ENCODE results near the gene BLVRA. TPM values are rescaled to one million over a fixed set of nuclear protein-coding genes. Genes with fewer than 3 reads are reported as not detected.

Gene BLVRA
- total and polyA plus RNA-seq, 10 of the 15 experiments (the other 5 are each of a cell fraction or from before 2014, with no cell fraction given): 63.3 to 198 (median 102) TPM

- TF ChIP-seq SKIL (IDR thresholded peaks at IDR 0.05; ENCODE audit: low read depth, poor library complexity, severe bottlenecking) (peak; percentile 73), GABPA (IDR thresholded peaks at IDR 0.05; ENCODE audit: low read depth) (0 out of 2 replicates have a peak, but pooled peaks have one; percentile 16), POLR2AphosphoS2 (IDR thresholded peaks at IDR 0.05; ENCODE audit: low read depth, low read length) (no peak), ATF7 (IDR thresholded peaks at IDR 0.05; ENCODE audit: low read depth) (peak; percentile 83), SMAD5 (IDR thresholded peaks at IDR 0.05; ENCODE audit: low read depth) (no peak), JUNB (IDR thresholded peaks at IDR 0.05) (peak; percentile 88), NR2F1 (conservative IDR thresholded peaks at IDR 0.05) (peak; percentile 50; the same call in 1 of the 2 replicates), KAT2A (conservative IDR thresholded peaks at IDR 0.05; ENCODE audit: control insufficient read depth, low read depth, low read length) (no peak), PML (IDR thresholded peaks at IDR 0.05; ENCODE audit: low read length) (no peak), EP300 (IDR thresholded peaks at IDR 0.05; ENCODE audit: borderline replicate concordance in 1 of 2, control insufficient read depth in 1 of 2, low read depth in 2 of 2, low read length in 2 of 2) (peak in 1 of 2 experiments; percentile 6; a peak in 1 of 4 replicates), POU2F2 (IDR thresholded peaks at IDR 0.05; ENCODE audit: borderline replicate concordance, low read depth, low read length) (no peak), RBBP5 (conservative IDR thresholded peaks at IDR 0.05) (no peak), LARP7 (IDR thresholded peaks at IDR 0.05) (no peak), SIN3A (IDR thresholded peaks at IDR 0.05; ENCODE audit: low read depth, low read length) (0 out of 2 replicates have a peak, but pooled peaks have one; percentile 38), SMC3 (IDR thresholded peaks at IDR 0.05; ENCODE audit: borderline replicate concordance, low read length) (no peak; the same call in 1 of the 2 replicates), JUND (IDR thresholded peaks at IDR 0.05; ENCODE audit: low read depth, low read length) (0 out of 2 replicates have a peak, but pooled peaks have one; percentile 12)
- TF ChIP-seq, protein P1, sequence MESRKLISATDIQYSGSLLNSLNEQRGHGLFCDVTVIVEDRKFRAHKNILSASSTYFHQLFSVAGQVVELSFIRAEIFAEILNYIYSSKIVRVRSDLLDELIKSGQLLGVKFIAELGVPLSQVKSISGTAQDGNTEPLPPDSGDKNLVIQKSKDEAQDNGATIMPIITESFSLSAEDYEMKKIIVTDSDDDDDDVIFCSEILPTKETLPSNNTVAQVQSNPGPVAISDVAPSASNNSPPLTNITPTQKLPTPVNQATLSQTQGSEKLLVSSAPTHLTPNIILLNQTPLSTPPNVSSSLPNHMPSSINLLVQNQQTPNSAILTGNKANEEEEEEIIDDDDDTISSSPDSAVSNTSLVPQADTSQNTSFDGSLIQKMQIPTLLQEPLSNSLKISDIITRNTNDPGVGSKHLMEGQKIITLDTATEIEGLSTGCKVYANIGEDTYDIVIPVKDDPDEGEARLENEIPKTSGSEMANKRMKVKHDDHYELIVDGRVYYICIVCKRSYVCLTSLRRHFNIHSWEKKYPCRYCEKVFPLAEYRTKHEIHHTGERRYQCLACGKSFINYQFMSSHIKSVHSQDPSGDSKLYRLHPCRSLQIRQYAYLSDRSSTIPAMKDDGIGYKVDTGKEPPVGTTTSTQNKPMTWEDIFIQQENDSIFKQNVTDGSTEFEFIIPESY (IDR thresholded peaks at IDR 0.05): no peak
- TF ChIP-seq, protein P2, sequence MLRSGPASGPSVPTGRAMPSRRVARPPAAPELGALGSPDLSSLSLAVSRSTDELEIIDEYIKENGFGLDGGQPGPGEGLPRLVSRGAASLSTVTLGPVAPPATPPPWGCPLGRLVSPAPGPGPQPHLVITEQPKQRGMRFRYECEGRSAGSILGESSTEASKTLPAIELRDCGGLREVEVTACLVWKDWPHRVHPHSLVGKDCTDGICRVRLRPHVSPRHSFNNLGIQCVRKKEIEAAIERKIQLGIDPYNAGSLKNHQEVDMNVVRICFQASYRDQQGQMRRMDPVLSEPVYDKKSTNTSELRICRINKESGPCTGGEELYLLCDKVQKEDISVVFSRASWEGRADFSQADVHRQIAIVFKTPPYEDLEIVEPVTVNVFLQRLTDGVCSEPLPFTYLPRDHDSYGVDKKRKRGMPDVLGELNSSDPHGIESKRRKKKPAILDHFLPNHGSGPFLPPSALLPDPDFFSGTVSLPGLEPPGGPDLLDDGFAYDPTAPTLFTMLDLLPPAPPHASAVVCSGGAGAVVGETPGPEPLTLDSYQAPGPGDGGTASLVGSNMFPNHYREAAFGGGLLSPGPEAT (IDR thresholded peaks at IDR 0.05; ENCODE audit: low read depth): peak; percentile 94
- TF ChIP-seq, protein P3, sequence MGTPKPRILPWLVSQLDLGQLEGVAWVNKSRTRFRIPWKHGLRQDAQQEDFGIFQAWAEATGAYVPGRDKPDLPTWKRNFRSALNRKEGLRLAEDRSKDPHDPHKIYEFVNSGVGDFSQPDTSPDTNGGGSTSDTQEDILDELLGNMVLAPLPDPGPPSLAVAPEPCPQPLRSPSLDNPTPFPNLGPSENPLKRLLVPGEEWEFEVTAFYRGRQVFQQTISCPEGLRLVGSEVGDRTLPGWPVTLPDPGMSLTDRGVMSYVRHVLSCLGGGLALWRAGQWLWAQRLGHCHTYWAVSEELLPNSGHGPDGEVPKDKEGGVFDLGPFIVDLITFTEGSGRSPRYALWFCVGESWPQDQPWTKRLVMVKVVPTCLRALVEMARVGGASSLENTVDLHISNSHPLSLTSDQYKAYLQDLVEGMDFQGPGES (IDR thresholded peaks at IDR 0.05): no peak
- TF ChIP-seq, protein P4, sequence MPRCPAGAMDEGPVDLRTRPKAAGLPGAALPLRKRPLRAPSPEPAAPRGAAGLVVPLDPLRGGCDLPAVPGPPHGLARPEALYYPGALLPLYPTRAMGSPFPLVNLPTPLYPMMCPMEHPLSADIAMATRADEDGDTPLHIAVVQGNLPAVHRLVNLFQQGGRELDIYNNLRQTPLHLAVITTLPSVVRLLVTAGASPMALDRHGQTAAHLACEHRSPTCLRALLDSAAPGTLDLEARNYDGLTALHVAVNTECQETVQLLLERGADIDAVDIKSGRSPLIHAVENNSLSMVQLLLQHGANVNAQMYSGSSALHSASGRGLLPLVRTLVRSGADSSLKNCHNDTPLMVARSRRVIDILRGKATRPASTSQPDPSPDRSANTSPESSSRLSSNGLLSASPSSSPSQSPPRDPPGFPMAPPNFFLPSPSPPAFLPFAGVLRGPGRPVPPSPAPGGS (IDR thresholded peaks at IDR 0.05; ENCODE audit: borderline replicate concordance, insufficient read depth, low read depth, low read length, poor library complexity, severe bottlenecking): peak; percentile 74
Measured at GRCh38 chr7:43834463-43835251, 76.2 kb downstream of the BLVRA start (continued).

Data from GM12878 (cell line).